GM06990 (cell line): ENCODE measurements around the gene LARGE1.
"Not testable (repeated sequence)": the region's sequence is repeated elsewhere in the genome, so short reads cannot be mapped to it uniquely, and the experiment has no call there.

Experiments
- DNase-seq: peaks from one replicate; pipeline ENCODE4 v3.0.0-alpha.2; 2011; ENCODE audit not compliant: insufficient read length; ENCODE audit errors: extremely low read depth
- H3K27me3 ChIP-seq: replicated peaks from 2 replicates; pipeline ENCODE4 v1.6.0; 2011; ENCODE audit warnings: low read length; ENCODE audit not compliant: control insufficient read depth, insufficient read depth
- H3K36me3 ChIP-seq: 2 replicates; pipeline ENCODE4 v1.5.1; 2011; ENCODE audit warnings: low read length; ENCODE audit not compliant: control insufficient read depth, insufficient read depth
- H3K4me3 ChIP-seq: replicated peaks from 2 replicates; pipeline ENCODE4 v1.5.1; 2011; ENCODE audit warnings: low read depth, mild to moderate bottlenecking, control low read depth, low read length
- CTCF ChIP-seq: IDR thresholded peaks from 2 replicates; pipeline ENCODE4 v1.5.1; 2011; ENCODE audit warnings: low read length, control low read depth, mild to moderate bottlenecking, inconsistent platforms; ENCODE audit not compliant: insufficient read depth, poor library complexity, severe bottlenecking

The LARGE1 gene

GRCh38 chr22:33467620-33468095 is 452.6 kb downstream of the LARGE1 start:
- no peak for DNase-seq
- Histone ChIP-seq H3K4me3 (no peak overlapping the region), H3K36me3 (no peaks in the 10 kb centered on the region), H3K27me3 (no peaks in the 10 kb centered on the region)
- TF ChIP-seq CTCF = no peak

DNA sequence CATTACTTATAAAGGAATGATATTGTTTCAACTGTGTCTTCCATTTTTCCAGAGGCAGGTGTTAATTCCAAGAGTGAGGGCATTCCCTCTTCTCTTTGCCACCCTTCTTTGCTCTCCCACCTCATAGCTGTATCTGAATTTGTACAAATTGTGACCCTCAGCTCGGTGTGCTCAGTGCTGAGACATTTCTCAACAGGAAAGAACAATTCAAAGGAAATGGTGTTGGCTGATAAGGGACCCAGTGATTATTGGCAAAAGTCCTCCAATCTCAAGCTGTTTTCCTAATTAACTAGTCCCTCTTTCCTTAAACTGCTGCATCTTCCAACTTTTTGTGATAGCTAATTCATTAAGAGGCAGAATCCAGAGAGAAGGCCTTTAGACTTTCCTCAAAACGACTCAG is 453.2 kb downstream of the LARGE1 start:
- no peak for TF ChIP-seq CTCF
- no peak for DNase-seq
- no peaks in the 10 kb centered on the region for H3K27me3 ChIP-seq
- H3K4me3 ChIP-seq = no peak overlapping the region
- no peaks in the 10 kb centered on the region for H3K36me3 ChIP-seq

- no peak for DNase-seq
- Histone ChIP-seq H3K4me3 (no peak overlapping the region), H3K36me3 (no peaks in the 10 kb centered on the region), H3K27me3 (no peaks in the 10 kb centered on the region)
- no peak for TF ChIP-seq CTCF
Measured at GRCh38 chr22:33465554-33465953, 454.7 kb downstream of the LARGE1 start.

DNA sequence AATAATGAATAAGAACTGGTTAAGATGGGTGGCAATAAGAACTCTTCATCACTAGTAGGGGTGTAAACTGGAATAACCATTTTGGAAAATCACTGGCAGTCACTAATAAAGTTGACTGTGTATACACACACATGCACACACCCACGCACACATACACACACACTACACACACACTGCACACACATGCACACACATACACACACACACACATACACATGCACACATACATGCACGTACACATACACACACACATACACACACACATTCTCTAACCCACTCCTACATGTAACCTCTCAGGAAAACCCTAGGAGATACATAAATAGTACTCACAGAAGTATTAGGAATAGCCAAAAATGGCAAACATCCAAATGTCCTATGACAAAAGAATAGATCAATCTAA is 455.6 kb downstream of the LARGE1 start:
- no peaks in the 10 kb centered on the region for H3K36me3 ChIP-seq
- H3K4me3 ChIP-seq = no peak overlapping the region
- no peak for TF ChIP-seq CTCF
- no peak for DNase-seq
- no peaks in the 10 kb centered on the region for H3K27me3 ChIP-seq

- Histone ChIP-seq H3K36me3 (no peaks in the 10 kb centered on the region), H3K27me3 (no peaks in the 10 kb centered on the region), H3K4me3 (no peak overlapping the region)
- no peak for DNase-seq
- TF ChIP-seq CTCF = no peak
Measured at GRCh38 chr22:33461698-33462434, 458.4 kb downstream of the LARGE1 start.

DNA sequence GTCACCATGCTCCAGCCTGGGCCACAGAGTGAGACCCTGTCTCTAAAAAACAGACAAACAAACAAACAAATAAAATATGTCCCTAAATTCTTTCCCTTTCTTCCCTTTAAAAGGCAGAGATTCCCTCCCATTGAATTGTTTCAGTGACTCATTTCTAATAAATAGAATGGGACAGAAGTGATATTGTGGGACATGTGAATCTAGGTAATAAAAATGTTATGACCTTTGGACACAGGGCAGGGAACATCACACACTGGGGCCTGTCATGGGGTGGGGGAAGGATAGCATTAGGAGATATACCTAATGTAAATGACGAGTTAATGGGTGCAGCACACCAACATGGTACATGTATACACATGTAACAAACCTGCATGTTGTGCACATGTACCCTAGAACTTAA is 459.0 kb downstream of the LARGE1 start:
- not testable (repeated sequence) for H3K27me3 ChIP-seq, DNase-seq, H3K4me3 ChIP-seq, H3K36me3 ChIP-seq
